NOMO-1 (cell line): ENCODE results near the gene NAV3.

ENCODE experiments used
- DNase-seq, 2 experiments: peaks; one replicate each; lab custom pipeline; 2025; ENCODE audit not compliant: unreplicated experiment in 2 of 2; lab: John Stamatoyannopoulos, UW

Gene NAV3

DNA sequence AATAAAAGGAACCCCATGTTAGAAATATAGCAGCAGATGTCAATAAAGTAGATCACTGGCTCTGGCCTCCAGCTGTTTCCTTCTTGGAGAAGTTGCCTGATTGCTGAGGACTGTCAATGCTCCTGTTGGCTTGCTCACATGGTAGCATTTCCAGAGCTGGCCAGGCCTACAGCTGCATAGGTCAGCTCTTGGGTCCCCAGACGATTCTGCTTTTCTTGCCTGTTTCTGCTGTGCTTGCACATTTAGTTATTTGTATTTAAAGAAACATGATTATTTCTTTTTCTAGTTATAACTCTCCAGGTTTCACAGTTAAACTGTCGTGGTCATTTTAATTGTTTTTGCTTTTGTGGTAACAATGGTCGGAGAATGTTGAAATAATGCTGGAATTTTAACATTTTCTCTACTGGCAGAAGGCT lies 7.2 kb downstream of the NAV3 start:
- no peak for DNase-seq

DNA sequence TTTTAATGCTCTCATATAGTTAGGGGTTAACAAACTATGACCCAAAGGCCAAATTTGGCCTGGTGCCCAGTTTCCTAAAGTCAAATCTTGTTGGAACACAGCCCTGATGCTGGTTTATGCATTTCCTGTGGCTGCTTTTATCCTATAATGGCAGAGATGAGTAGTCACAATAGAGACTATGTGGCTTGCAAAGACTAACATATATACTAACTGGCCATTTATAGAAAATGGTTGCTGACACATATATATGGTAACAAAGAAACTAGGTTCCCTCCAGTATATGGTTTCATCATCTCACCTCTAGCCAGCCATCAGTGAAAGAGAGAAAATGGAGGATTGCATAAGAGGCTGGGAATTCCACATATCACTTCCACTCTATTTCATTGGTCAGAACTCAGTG lies 10.8 kb downstream of the NAV3 start:
- DNase-seq, result no peak

DNA sequence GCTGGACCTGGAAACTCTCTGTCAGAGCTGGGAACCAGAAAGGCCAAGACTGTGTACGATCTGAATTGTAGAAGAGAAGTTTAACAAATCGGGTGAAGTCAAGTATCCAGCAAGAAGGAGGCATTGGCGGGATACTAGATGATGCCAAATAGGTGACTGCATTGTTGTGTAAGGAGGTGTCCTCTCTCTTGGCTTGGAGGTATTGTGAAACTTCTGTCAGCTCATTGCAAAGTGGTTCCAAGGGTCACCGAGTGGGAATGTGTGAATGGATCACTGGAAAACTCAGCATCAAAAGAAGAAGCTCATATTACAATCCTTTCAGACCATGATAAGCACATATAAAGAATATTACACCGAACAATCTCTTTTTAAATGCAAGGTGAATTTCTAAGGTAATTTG lies 11.7 kb downstream of the NAV3 start:
- no peak for DNase-seq

DNA sequence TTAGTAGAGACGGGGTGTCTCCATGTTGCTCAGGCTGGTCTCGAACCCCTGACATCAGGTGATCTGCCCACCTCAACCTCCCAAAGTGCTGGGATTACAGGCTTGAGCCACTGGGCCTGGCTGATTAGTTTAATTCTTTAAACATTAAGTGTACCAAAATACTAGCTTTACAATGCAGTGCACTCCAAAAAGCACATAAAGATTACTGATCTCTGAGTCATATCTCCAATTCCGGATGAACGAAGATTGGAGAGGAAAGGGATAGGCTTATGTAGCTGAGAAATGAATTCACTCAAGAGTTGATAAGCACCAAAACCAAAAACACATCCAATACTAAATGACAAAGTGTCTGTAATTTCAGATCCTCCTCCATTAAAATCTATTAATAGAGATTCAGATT lies 15.1 kb downstream of the NAV3 start:
- no peak for DNase-seq

DNA sequence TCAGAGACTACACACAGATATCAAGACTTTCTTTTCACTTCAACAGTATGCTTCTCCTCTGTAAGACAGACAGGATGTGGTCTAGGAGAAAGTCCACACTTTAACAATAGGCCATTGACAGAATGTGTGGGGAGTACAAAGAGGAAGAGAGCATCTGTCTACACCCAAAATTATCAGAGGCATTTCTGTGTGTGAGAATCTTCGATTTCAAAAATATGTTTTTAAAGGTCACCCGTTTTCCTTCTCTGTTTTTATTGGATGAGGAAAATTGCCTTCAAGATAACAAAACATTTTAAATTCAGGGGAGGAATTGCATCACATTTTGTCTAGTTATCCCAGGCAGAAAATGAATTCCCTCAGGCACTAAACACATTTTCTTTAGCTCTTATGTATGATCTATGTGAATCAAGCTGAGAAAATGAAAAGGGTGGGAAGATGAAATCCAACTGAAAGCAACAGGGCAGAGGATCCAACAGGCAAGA lies 16.4 kb downstream of the NAV3 start:
- DNase-seq, result peak in 1 of 2 experiments; percentile 56

DNA sequence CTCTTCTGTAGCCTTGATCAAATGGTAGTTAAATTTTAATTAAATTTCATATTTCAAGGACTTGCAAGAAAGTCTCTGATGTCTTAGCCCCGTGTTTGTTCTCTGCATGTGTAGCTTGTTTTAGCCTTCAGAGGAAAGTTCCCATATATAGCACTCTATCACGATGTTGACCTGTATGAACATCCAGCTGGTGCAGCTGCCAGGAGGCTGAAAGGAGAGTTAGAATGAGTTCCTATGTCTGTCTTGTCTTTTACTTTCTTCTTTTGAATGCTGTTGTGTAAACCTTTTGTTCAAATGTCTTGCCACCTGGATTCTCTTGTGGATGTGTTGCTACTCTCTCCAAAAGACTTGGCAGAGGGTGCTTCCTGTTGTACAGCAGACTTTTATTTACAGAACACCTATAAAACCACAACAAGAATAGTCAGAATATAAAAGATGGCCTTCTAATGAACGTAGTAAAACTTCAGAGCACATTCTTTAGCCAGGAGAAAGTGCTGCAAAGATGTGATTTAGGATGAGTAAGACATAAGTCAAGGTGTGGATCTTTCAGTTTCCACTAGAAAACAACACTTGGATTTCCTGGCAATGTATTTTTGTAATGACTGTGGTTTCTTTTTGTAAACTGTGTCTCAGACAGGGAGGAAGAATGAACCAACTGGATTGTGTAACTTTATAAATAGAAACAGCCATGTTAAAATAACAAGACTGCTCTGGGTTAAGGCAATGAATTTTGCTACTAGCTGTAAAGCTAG lies 17.2 kb downstream of the NAV3 start:
- DNase-seq, result peak in 1 of 2 experiments; percentile 51

DNA sequence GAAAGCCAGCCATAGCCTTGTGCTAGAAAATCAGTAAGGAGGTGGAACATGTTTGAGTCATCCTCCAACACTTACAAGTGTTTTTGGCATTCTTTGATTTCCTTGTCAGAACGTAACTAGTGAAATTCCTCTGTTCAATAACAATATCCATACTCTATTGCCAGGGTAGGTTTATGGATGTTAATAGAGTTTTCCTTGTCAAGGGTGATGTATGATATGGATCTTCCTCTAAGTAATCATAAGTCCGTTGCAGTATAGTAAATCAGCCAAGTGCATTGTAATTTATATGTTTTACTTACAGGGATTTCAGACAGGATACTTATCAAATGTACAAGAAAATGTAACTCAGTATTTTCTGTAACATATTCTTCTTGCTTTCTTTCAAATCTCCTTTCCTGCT lies 19.4 kb downstream of the NAV3 start:
- no peak for DNase-seq

DNA sequence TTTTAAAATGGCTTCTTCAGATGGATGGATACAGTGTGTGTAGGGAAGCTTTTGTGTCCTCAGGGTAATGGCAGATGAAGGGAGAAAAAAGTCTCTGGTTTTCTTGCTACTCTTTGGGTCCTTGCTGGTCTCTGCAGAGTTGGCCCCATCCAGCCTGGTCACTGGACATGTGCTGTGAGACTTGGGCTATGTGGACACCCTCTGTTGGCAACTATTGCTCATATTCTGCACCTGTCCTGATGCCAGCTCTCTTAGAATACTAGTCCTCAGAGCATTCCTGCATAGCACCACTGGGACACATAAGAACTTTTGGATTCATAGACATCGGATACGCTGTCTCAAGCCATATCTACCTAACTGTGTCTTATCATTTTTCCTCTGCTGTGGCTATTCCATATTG lies 20.0 kb downstream of the NAV3 start:
- no peak for DNase-seq

DNA sequence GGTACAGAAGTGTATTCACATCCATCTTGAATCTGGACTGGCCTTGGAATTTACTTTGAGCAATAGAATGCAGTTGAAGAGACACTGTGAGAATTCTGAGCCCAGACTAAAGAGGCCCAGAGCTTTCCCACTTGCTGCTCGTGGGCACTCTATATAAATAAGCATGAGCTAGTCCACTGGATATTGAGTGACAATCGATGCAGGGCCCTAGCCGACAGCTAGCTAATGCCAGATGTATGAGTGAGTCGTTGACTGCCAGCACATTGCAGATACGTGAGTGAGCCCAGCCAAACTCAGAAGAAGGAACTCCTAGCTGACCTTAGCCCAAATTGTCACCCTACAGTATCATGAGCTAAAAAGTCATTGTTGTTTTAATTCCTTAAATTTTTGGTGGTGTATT lies 24.9 kb downstream of the NAV3 start:
- DNase-seq, result no peak

DNA sequence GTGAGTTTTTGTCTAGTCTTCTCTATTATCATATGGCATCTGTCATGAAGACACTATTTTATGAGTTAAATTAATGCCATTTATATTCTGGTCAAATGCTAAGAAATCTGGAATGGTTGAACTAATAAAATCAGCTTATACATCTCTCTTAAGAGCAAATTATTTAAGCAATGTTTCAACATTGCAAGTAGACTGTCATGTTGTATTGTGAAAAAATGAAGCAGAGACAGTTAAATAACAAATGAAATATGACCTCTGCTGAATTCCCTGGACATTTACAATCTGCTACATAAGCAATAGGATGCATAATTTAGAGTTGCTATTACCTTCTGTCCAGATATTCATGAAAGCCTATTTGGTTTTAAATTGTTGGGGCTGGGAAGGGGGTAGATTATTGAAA lies 30.6 kb downstream of the NAV3 start:
- DNase-seq, result no peak

DNA sequence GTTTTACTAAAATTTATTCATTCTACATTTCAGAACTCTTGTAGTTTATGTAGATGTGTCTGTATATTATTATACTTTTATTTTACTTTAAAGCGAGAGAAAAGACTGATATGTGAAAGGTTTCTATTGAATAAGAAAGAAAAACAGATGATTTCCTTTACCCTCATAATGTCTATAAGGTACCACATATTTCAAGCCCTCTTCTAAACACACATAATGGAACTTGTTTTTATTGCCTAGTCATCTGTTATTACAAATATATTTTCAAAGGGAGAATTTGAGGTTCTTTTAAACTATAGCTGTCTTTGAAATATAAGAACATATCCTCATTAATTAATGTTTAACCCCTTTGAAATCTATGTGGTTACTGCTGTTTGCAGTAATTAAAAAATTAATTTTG lies 34.5 kb downstream of the NAV3 start:
- DNase-seq, result no peak

DNA sequence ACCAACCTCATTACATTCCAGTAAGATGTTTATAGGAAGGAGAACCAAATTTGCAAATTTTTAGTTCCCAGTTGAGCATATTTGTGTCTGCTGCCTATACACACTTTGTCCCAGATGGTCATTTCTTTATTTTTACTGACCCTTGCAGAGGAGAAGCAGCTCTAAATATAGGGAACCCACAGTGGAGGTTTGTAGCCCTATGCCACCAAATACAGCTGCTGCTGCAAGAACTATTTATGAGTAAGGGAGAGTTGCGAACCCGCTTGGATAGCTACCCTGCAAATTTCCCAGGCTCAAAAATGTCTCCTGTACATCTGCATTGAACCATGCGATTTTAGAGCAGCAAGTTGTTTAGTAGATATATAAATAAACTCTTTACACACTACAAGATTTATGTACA lies 48.2 kb downstream of the NAV3 start:
- no peak for DNase-seq

DNA sequence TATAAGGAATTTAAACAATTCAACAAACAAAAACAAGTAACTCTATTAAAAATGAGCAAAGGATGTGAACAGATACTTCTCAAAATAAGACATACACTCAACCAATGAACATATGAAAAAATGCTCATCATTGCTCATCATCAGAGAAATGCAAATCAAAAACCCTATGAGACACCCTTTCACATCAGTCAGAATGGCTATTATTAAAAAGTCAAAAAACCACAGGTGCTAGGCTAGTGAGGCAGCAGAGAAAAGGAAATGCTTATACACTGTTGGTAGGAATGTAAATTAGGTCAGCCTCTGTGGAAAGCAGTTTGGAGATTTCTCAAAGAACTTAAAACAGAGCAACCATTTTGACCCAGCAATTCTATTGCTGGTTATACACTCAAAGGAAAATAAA lies 52.0 kb downstream of the NAV3 start:
- no peak for DNase-seq

DNA sequence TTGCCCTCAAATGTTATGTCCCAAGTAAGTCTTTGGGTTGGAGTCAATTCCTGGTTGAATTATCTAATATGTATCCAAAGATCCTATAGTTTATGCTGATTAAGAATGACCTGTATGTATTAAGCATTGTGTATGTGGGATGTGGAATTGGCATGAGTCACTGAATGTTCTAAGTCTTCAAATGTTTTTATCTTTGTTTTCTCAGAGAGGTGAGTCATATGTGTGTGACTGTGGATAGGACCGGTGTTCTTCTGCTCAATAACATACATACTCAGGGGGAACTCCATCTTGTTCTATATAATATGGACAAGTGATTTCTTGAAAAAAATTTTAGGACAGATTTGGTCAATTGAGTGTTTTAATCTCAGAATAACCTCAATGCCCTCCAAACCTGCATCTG lies 57.9 kb downstream of the NAV3 start:
- DNase-seq, result no peak

DNA sequence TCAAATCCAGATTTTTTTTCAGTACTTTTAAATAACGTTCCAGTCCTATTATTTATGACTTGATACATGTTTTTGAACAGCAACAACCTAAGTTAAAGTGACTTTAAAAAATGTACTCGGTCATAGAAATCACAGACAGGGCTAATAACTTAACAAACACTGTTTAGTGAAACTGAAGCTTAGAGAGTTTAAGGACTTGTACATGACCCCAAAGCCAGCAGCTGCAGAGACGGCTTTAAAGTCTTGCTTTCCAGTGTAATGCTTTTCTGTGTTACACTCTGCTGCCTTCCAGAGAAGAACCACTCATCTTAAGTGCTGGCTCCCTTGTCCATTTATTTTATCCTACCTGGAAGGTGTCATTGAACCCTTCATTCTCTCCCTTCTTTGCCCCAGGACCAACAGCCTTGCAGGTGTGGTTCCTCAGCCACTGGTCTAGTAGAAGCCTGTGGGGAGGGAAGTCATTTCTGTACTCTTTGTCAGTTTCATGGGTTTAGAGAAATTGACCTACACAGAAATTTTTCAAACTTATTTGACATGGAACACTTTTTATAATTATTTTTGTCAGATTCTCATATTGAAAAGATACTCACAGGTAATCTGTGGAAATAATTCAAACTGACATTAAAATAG lies 60.9 kb downstream of the NAV3 start:
- no peak for DNase-seq

DNA sequence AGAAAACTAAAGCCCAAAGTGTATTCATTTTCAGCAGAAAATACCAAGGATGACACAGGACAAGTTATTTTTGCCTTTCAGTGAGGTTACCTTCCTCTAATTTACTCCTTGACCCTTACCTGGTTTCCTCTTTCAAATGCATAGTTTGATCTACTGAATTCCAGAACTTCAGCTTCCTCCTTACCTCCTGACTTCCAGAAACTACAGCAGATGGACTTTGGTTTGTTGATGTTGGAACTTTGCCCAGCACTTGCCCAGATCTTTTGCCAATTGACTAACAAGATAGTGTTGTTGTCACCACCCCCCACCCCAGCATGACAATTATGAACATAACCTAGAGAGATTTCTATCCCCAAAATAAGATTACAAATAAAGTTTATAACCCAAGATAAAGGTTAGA lies 63.2 kb downstream of the NAV3 start:
- no peak for DNase-seq

DNA sequence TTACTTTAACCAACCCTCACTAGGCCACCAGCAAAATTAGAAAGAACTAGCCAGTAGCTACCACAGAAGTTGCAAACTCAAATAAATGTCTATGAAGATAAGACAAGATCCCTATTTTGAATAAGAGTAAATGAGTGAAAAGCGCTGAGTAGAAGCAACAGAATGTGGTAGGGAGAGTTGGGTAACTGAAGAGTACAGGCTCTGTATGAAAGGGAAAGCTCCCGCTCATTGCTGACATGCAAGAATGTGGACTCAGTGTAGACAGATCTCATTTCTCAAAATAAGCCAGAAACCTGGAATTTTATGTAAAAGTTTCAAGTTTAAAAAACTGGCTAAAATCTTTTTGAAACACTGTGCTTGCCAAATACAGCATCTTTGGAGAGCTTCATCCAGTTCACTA lies 63.9 kb downstream of the NAV3 start:
- DNase-seq, result no peak

DNA sequence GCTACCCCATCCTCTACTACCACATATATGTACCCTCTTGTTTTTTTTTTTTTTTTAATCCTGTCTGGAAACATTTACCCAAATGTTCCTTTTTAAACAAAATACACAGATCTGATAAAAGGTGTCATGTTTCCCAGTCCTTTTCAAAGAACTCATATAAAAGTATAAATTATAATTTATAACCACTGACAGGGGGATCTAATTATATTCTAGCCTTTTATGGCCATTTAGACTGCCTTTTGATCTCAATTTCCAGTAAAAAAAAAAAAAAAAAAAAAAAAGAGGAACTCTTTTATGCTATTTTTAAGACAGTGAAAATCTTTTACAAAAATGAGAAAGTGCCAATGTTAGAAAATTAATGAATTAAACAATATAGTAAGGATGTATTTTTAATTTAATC lies 65.0 kb downstream of the NAV3 start:
- no peak for DNase-seq

DNA sequence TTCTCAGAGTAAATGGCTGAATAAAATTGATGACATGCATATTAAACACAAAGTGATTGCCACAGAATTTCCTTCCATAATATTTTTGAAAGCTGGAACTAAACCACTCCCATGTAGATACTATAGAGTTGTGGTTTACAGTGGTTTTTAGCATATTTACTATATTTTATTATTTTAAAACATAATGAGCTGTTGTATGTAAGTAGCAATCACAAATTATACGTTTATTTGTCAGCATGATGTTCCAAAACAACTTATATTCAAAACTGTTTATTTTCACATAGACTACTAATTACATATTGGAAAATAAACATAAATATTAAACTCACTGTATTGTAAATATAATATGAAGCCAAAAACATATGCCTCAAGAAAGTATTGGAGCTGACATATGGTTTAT lies 77.2 kb downstream of the NAV3 start:
- DNase-seq, result no peak

DNA sequence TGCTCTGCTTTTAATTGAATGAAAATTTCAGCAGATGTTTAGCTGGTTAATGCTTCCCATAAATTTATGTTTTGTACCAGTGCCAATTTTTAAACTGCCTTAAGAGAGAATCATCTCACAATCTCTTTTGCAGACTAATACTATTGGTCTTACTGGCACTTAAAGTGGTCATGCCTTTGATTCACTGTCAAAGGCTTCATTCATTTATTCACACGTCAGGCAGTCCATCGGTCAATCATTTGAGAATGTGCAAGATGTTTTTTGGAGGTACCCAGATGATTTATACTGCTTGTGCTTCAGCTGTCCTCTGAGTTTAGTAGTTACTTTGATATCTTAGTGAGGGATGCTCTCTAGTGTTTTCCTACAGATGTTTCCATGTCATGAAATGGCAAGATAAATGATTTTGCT lies 83.4 kb downstream of the NAV3 start:
- no peak for DNase-seq

DNA sequence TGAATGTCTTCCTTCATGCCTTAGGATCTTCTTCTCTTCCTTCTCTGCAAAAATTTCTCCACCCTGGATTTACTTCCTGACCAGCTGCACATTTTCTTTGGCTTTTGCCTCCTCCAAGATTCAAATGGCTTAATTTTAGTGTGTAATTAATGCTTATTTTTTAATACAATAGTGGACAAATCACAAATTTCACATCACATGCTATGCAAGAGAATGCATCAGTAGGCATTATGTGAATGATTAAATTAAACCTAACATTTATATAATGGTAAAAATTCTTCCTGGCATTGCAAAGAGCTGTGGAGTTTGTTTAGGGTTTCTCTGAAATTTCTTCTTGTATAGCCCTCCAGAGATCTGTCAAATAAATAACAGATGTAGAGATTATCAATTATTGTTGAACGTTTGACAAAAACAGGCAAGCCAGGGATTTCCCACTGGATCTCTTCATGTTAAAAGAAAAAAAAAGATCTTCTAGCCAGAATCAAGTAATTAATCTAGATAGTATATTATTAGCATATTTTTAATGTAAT lies 84.4 kb downstream of the NAV3 start:
- DNase-seq, result no peak

DNA sequence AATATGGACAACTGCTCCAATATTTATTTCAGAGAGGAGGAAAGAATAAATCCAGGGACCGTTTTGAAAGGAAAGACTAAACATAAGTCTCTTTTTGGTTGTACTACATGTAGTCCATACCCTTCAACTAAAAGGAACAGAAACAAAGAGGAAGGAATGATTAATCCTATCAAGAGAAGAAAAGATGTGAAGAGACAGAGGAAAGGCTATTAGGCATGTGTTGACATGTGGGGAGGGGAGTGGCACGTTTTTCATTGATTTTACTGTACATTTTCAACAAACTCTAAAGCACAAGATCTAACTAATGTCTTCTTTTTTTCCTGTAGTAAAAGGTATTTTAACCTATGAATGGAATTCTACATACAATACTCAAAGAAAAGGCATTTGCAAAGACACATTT lies 85.6 kb downstream of the NAV3 start:
- no peak for DNase-seq
